ENCODE data around the gene CIT.

CIT gene

GRCh38 chr12:119804011-119804641 is 73.0 kb downstream of the CIT start:
- peak; percentile 81 for DNase-seq (ENCODE audit: low spot score)

DNA sequence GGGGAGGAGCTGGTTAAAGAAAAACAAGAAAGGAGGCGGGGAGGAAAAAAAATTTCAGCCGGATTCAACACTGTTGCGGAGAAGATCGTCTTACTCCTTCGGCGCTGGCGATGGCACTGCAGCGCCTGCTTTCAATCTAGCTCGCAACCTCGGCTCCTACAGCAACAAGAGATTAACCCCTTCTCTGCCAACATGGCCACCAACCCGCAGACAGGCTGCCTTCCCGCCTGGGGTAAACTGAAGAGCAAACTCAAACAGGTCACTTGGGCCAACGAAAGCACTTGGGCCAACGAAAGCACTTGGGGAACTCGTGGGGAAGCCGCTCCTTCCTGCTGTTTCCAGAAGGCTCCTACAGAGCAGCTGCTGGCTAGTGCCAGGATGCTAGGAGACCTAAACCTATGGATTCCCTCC is 73.7 kb downstream of the CIT start:
- DNase-seq (ENCODE audit: low spot score) = peak; percentile 34

- DNase-seq (ENCODE audit: low spot score) = peak; percentile 59
Measured at GRCh38 chr12:119802472-119802871, 74.6 kb downstream of the CIT start.

- no peak for DNase-seq (ENCODE audit: low spot score)
Measured at GRCh38 chr12:119797090-119797489, 80.0 kb downstream of the CIT start.

DNA sequence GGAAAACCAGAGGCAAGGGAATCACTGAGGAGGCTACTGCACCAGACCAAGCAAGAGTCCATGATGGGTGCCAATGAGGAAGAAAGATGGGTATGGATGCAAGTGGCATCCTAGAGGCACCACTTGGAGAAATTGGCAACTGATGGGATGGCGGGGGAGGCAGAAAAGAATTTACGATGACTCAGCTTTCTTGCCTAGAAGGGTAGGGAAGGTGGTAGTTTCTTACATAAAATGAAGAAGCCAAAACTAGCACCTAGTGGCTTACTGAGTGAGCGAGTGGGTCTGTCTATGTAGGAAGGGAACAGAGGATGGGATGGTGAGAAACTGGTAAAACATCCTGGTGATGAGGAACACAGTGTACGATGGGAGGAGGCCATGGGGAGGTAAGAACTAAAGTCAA is 80.8 kb downstream of the CIT start:
- no peak for DNase-seq (ENCODE audit: low spot score)

DNA sequence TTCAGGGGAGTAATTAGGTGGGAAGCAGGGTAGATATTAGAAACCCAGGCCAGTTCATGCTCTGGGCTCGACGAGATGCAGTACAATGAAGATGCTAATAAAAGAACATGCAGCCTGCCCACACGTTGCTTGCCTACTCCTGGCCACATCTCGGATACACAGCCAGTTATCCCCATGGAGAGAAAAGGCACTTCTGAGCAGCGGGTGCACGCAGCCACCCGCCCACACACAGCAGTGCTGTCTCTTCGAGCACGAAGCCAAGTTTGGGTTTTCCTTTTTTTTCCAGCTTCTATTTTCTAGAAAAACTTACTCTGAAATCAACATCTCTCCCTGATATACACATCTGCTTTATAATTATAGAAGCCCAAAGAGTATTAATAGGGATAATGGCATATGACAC is 85.7 kb downstream of the CIT start:
- no peak for DNase-seq (ENCODE audit: low spot score)

DNA sequence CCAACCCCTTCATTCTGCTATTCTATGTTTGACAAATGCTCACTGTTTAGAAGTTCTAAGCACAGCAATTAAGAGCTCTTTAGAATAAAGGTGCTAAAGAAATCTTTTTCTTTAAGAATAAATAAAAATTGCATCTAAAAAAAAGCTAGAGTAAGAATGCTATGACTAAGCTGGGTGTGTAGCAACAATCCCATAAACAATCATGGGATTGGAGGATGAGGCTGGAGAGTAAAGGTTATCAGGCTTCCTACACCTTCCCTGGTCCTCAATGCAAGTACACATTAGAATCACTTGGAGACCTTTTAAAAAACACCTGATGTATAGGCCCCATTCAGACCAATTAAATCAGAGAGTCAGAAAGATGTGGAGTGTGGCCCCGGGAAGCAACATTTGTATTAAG is 88.3 kb downstream of the CIT start:
- DNase-seq (ENCODE audit: low spot score) = peak; percentile 41

- DNase-seq (ENCODE audit: low spot score) = no peak
Measured at GRCh38 chr12:119786539-119786938, 90.6 kb downstream of the CIT start.

DNA sequence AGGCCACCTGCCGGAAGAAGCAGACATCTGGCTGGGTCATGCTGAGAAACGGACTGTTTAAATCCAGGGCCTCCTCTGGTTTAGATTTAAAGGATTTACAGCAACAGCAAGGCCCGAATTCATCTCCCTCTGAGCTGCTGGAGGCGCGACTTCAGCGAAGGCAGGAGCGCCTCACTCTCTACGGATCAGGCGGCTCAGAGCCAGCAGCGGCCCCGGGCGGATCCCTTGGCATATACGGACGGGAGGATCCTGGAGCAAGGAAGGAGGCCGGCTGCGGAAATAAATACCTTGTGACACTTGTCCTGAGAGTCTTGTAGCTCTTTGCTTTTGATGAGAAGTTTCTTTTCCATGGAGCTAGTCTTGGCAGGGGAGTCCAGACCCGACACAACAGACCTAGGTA is 92.4 kb downstream of the CIT start:
- DNase-seq (ENCODE audit: low spot score) = no peak

- no peak for DNase-seq (ENCODE audit: low spot score)
Measured at GRCh38 chr12:119783787-119784186, 93.3 kb downstream of the CIT start.

- DNase-seq (ENCODE audit: low spot score) = no peak
Measured at GRCh38 chr12:119781804-119782203, 95.3 kb downstream of the CIT start.

- peak; percentile 32 for DNase-seq (ENCODE audit: low spot score)
Measured at GRCh38 chr12:119780786-119781434, 96.2 kb downstream of the CIT start.

- DNase-seq (ENCODE audit: low spot score) = no peak
Measured at GRCh38 chr12:119775246-119775895, 101.7 kb downstream of the CIT start.

- no peak for DNase-seq (ENCODE audit: low spot score)
Measured at GRCh38 chr12:119772431-119772830, 104.7 kb downstream of the CIT start.

DNA sequence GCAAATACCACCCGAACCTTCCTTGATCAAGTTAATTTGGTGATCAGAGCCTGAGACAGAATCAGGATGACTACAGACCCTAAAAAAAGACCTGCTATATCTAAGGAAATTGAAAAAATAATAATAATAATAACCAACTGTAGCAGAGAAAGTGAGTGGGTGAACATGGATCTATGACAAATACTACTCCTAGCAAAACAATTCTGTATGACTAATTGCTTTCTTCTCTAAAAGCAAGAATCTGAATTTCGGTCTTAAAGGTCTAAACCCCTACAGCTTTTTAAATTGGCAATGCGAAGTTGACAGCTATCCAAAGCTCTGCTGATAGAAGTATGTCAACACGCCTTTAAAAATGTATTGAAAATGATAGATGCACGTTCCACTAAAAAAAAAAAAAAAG is 107.0 kb downstream of the CIT start:
- no peak for DNase-seq (ENCODE audit: low spot score)

- DNase-seq (ENCODE audit: low spot score) = no peak
Measured at GRCh38 chr12:119762619-119763018, 114.5 kb downstream of the CIT start.

DNA sequence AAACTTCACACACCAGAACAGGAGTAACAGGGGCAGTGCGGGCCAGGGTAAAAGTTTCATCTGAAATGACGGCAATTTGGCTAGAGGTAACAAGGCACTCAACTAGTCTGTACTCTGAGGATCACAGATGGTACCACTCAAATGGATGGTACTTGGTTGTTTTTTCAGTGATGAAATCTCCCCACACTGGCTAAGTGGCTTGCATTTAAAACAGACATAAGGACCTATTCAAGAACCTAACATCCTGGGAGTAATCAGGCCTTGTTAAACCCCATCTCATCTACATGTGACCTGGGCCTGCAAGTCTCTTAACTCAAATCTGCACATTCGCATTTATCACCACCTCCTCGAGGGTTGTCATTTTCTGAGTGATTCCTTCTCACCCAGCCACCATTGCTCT is 118.4 kb downstream of the CIT start:
- no peak for DNase-seq (ENCODE audit: low spot score)

DNA sequence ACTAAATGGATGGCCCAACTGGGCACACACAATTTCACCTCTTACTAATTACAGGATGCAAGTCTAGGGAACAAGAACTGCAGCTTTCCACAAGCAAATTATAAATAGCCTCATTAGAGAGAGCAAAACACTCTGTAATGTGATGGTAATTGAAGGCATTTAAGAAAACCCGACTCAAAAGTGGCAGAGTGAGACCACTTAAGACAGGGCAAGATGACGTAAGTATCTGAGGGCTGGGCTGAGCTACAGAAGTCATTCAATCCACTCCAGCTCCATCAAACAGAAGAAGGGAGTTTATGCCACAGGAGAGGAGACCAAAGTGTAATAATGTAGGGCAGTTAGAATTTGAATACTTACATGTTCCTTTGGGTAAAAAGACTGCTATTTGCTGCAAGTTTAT is 118.9 kb downstream of the CIT start:
- DNase-seq (ENCODE audit: low spot score) = no peak

DNA sequence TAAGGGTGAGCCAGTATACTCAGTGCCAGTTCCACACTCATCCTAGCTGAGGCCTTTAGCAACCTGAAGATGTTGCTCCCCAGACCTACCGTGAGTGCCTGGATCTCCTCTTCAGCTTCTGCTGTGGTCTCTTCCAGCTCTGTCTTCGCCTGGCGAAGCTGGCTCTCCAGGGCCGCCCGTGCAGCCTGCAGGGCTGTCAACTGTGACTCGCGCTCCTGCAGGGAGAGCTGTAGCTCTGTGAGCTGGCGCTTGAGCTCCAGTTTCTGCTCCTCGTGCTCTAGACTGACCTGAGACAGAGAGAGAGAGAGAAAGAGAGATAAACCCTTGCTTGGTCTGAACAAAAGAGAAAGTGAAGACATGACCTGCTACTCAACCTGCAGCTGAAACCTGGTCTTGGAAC is 125.2 kb downstream of the CIT start:
- DNase-seq (ENCODE audit: low spot score) = no peak

- DNase-seq (ENCODE audit: low spot score) = no peak
Measured at GRCh38 chr12:119749666-119750065, 127.5 kb downstream of the CIT start.

- no peak for DNase-seq (ENCODE audit: low spot score)
Measured at GRCh38 chr12:119748497-119748896, 128.6 kb downstream of the CIT start.

GRCh38 chr12:119746169-119746568 is 131.0 kb downstream of the CIT start:
- no peak for DNase-seq (ENCODE audit: low spot score)

DNA sequence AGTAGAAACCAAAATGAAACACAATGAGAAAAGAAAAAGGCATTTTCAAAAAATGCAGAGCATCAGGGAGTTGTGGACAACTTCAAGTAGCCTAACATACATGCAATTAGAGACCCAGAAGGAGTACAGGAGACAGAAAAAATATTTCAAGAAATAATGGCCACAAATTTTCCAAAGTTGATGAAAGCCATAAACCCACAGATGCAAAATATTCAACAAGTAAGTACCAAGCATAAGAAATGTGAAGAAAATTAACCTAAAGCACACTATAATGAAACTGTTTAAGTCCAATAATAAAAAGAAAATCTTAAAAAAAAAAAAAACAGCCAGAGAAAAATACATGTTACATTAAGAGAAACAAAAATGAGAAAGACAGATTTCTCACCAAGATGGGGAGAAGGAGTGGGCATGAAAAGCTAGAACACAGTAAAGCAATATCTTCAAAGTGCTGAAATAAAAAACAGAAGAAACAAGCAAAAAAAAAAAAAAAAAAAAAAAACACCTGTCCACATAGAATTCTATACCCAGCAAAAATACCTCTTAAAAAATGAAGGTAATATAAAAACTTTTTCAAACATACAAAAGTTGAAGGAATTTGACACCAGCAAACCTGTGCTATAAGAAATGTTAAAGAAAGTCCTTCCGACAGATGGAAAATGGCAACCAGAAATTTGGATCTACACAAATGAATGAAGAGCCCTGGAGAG is 132.1 kb downstream of the CIT start:
- DNase-seq (ENCODE audit: low spot score) = no peak

Data from AG08396 (cell line).